ENCODE results near the gene PDE6C. TPM values are rescaled to one million over a fixed set of nuclear protein-coding genes. Genes with fewer than 3 reads are reported as not detected.
A peak's percentile ranks its signal among the peaks of the same experiment; 100 is the strongest.
"Not testable (repeated sequence)": the region's sequence is repeated elsewhere in the genome, so short reads cannot be mapped to it uniquely, and the experiment has no call there.

Gene PDE6C
- total RNA-seq, 1 donor from 2014 or later: not detected

DNA sequence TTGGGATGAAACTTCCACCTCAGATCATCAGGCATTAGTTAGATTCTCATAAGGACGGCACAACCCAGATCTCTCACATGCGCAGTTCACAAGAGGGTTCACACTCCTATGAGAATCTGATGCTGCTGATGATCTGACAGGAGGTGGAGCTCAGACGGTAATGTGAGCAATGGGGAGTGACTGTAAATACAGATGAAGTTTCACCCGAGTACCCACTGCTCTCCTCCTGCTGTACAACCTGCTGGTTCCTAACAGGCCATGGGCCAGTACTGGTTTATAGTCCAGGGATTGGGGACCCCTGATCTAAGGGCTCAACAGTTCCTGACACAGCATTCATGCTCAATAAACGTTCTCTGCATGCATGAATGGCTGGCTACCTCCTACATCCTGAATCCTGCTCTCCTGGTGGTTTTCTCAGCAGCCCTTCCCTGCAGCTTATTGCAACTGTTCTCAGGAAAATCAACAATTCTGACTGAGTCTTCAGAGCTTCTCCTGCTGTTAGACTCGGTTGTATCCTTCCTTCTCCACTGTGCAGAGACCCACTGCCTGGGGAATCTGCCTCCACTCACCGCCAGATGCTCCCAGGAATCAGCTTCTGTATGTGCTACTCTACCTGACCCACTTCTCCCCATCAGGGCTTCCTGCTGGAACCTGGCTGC, 17.4 kb downstream of the PDE6C start:
- no peak for DNase-seq (ENCODE audit: low read depth)

DNA sequence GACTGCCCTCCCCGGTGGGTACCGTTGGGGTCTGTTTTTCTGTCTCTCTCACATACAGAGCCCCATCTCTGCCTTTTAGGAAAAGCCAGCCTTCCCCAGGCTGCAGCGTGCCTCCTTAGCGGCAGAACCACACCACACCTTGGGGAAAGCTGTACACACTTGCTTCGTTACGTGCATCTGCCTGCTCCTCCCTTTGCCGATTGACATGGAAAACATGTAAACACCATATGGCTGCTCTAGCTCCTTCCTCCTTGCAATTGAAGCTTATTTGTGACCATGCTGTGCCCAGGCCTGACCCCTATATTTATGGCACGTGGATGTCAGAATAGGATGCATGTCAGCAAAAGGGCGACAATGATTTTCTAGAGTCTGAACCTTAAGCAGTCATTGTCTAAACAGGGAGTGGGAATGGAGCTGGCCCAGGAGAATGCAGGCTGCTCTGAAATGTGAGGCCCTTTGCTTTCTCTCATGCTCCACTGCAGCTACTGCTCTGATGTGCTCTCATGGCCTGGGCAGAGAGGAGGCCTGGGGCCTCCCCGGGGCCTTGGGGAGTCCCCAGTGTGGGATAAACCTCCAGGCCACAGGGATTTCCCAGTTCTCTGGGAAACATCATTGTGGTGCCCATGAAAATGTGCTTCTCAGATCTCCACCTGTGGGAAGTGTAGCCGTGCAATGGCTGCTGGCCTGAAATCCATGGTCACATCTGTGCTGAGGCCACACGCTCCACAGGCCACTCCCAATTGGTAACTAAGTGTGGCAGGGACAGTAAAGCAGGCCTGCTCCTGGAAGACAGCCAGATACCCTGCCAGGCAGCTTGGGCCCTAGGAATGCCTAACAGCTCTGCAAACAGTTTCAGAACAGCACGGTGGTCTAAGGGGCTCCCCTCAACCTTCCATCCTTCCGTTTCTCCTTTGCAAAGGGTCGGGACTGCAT, 18.6 kb downstream of the PDE6C start:
- peak; percentile 3 for DNase-seq (ENCODE audit: low read depth)

DNA sequence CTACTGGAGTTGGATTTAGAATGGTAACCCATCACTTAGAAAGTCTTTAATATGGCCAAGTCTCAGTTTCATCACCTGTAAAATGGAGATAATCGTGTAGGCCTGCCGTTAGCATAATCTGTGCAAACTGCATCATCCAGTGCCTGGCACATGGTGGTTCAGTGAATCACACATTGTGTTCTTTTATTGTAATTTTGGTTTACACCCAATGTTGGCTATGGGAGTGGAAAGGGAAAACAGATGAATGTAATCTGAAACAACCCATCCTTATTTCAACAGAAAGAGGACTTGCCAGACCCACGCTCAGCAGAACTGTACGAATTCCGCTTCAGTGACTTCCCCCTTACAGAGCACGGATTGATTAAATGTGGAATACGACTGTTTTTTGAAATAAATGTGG, 27.5 kb downstream of the PDE6C start:
- DNase-seq (ENCODE audit: low read depth): no peak

DNA sequence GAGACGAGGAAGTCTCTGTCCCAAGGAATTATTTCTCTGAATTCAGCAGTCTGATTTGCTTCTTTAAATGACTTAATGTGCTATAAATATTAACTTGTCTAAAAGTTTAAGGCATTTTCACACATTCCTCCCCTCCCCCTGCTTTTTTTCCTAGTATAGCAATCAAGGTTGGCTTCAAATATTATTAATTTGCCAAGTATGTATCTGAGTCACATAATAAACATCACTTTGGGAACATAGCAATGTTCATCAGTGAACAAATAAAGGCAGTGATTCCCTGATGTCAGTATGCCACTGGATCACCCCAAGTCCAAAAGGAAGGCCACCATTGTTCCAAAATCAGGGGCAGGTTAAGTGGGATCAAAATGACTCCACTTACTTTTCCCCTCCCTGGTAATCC, 40.5 kb downstream of the PDE6C start:
- DNase-seq (ENCODE audit: low read depth): peak; percentile 5

DNA sequence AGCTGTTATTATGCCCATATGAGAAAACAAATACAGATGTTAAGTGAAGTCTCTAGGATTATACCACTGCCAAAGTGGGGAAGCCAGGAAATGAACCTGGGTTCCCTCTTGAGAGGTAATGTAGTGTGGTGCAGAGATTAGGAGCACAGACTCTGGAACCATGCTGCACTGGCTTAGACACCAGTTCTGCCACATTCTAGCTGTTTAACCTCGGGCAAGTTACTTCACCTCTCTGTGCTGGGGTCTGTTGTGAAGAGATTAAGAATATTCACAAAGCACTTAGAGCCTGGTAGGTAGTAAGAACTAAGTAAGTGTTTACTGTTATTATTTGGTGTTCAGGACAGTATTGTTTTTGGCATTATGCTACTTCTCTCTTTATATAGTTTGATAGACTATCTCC, 41.9 kb downstream of the PDE6C start:
- DNase-seq (ENCODE audit: low read depth): no peak

DNA sequence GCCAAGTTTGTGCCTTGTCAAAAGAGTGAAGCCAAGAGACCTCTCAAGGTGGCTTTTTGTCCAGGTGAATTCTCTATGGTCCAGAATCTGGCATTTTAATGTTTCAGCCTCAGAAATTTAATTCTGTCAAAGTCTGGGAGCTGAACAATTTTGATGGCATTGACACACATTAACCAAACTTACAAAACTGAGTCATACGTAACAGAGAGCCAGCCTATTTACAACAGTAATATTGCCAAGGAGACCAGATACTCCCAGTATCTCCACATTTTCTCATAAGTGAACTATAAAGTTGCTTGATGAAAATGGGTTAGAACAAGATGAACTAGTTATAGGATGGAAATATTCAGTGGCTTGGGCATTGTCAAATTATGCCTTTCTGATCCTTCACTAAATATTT, 43.8 kb downstream of the PDE6C start:
- DNase-seq (ENCODE audit: low read depth): no peak

DNA sequence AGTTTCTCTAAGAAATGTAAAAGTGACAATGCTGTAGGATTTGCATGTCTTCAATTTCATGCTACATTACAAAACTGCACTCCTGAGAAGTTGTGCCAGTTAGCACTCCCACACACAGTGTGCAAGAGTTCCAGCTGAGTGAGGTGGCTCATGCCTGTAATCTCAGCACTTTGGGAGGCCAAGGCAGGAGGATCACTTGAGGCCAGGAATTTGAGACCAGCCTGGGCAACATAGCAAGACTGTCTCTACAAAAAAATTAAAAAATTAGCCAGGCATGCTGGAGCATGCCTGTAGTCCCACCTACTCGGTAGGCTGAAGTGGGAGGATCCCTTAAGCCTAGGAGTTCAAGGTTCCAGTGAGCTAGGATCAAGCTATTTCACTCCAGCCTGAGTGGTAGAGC, 45.4 kb downstream of the PDE6C start:
- no peak for DNase-seq (ENCODE audit: low read depth)

DNA sequence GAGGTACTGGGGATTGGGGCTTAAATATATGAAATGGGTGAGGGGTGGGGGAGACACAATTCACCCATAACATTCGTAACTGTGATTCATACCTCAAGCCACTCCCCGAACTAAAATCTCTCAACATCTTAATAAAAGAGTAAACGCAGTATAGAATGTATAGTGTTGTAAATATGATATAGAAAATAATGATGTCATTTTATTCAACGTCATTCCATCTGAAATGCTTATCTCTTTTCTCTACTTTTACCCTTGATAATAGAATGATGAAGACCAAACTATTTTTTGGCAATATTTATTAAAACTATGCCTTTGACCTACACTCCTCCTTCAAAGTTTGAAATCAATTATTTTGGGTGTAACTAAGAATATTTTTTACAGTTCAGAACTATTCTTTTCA, 53.7 kb downstream of the PDE6C start:
- no peak for DNase-seq (ENCODE audit: low read depth)

DNA sequence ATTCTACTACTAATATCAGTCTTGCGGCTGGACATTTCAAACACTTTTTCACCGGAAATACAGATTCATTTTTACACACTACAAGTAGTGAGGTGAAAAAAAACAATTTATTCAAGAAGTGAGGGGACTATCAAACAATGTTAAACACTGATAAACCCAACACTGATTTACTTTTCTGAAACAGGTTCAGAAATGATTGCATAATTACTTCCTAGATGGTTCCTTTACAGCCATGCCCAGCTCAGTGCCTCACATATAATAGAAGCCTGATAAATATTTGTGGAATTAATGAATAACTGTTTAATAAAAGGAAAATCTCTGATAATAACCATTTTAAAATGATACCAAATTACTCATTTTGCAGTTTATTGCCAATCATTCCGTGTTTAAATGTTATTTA, 55.5 kb downstream of the PDE6C start:
- no peak for DNase-seq (ENCODE audit: low read depth)

DNA sequence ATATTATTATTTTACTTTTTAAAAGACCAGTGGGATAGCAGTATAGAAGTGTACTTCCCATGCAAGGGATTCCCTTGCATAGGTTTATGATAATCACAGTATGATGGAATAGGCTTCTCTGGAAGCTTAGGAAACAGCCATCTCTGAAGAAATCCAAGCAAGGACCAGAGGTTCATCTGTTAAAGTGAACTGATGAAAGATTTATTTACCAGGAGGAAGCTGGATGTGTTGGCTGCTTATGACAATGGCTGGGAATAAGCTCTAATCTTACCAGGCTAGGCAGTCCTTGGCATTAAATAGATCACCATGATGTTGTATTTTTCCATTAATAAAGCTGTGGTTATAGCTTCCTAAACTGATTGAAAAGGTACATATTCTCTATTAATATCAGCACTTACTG, 58.0 kb downstream of the PDE6C start:
- DNase-seq (ENCODE audit: low read depth): no peak

DNA sequence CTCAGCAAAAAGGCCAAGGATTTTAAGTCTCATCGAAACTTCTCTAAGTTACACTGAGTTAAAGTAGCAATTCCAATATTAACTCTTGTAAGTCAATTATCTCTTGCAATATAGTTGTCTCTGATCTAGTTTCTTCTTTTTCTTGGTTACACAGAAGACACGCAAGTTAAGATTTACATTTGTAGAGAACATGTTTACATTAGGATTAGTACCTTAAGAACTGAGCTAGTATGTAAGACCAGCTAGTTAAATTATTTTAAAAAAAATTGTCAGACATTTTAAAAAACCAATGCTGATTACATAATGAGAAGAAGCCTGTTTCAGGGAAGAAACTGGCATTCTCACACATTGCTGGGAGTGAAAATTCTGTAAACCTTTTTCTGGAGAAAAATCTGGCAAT, 58.7 kb downstream of the PDE6C start:
- DNase-seq (ENCODE audit: low read depth): no peak

DNA sequence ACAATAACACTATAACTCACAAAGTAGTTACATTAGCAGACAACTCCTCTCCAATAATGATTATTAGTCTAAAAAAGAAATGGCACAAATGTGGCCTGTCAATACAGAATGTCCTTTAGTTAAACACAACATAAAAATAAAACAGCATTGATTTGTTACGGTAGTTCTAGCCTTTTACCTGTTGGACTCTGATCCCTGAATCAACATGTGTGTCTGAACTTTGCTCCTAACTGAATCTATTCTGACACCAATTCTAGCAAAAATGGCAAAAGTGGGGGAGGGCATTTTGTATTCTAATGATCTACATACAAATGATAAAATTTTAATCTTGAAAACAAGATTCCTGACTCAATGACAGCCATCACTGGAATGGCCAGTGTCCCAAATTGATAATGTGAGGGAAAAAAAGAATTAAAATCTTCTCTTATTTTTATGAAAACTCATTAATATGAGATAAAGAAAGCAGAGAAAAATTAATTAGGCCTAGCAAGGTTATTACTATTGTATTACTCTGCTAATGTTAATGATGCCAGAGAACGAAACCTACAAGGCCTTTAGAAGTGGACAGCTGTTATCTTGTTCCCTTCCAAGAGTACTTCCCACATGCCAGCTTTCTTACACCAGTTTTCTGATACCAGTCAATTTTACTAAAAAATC, 59.8 kb downstream of the PDE6C start:
- DNase-seq (ENCODE audit: low read depth): no peak

DNA sequence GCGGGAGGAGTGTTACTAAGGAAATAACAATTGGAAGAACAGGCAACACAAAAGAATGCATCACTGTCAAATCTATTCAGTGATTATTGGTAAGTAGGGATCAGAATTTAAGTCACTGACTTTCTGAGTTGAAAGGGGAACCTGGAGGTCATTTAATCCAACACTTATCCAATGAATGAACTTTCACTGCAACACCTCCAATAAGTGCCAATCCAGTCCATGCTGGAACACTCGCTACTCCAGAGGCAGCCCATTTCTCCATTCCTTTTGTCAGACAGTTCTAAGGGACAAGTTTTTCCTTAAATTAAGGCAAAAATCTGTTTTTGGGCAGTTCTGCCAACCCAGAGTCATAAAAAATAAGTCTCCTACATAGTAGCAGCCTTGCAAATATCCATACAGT, 60.6 kb downstream of the PDE6C start:
- no peak for DNase-seq (ENCODE audit: low read depth)

DNA sequence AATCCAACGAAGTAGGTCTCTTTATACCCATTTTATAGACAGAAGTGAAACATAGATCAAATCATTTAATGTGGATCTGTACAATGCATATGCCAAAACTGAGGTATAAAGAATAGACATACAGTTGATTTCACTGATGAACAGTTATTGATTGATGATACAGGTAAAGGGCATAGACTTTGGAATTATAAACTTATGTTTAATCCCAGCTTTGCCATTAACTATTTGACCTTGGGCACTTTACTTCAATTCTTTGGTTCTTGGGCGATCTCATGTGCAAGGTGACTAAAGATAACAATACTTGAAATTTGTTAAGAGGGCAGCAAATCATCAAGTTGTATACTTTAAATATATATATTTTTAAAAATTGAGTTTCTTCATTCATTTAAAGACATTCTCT, 61.5 kb downstream of the PDE6C start:
- DNase-seq (ENCODE audit: low read depth): no peak

DNA sequence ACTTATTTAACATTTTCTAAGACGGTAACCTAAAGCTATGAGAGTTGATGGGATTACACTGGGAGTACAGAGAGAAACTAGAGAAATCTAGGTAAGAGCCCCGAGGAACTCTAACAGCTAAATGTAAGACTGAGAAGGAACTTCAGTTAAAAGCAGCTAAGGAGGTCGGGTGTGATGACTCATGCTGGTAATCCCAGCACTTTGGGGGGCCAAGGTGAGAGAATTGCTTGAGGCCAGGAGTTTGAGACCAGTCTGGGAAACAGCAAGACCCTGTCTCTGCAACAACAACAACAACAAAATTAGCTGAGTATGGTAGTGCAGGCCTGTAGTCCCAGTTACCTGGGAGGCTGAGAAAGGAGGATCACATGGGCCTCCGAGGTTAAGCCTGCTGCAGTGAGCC, 66.0 kb downstream of the PDE6C start:
- DNase-seq (ENCODE audit: low read depth): no peak

DNA sequence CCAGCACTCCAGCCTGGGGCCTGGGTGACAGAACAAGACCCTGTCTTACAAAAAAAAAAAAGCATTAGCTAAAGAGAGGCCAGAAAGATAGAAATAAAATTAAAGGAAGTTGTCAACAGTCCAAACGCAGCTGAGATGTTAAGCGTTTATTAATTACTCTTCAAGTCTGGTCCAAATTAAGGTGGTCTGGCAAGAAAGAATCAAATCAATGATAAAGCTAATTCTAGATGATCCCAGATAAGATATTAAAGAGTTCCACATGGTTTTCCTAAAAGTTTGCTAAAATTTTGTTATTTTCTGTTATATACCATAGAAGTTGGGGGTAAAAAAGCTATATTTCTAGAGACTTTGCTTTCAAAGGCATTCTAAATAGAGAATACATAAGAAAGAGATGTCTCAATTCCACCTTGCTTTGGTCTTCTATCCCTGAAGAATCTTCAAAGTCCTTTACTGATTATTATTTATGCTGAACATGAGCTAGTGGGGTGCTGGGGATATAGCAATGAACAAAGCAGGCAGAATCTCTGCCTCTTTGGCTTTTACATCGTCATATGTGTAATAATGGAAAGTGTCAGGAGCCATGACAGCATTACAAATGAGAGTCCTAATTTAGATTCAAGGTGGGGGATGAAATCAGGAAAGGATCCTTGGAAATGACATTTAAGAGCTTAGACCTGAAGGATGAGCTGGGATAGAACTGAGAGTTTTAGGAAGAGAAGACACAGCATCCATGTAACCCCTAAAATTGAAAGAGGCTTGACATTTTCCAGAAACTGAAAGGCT, 66.7 kb downstream of the PDE6C start:
- no peak for DNase-seq (ENCODE audit: low read depth)

DNA sequence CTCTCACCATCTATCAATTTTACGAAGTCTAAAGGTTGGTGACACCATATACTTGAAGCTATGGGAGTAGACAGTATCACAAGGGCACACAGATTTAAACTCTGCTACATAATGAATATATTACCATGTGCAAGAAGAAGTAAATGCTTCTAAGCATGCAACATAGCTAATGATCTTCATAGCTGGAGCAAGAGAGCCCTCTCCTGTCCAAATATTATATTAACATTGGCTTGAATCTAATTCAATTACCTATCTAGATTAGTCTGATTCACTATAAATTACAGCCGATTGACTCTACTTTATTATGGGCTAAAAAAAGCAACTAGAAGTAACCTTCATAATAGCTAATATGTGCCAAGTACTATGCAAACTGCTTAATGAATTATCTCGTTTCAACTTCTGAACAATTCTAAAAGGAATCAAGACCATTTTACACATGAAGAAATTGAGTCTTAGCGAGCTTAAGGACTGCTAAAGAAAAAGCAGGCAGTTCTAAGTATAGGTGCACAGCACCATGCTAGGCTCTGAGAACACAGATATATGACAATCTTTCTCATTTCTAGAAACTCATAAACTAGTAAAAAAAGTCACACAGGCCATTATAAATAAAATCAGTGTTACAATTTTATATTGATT, 68.2 kb downstream of the PDE6C start:
- peak; percentile 53 for DNase-seq (ENCODE audit: low read depth)

DNA sequence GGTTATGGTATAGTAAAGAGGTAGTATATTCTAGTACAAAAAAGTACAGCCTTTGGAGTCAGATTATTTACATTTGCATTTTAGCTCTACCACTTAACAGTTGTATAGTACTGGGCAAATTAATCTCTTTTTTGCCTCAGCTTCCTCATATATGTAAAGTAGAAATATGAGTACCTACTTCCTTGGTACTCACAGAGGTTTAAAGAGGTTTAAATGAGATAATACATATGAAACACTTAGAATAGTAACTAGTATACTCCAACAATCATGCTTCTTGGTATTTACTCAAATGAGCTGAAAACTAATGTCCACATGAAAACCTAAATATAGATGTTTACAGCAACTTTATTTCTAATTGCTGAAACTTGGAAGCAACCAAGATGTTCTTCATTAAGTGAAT, 75.4 kb downstream of the PDE6C start:
- DNase-seq (ENCODE audit: low read depth): no peak

DNA sequence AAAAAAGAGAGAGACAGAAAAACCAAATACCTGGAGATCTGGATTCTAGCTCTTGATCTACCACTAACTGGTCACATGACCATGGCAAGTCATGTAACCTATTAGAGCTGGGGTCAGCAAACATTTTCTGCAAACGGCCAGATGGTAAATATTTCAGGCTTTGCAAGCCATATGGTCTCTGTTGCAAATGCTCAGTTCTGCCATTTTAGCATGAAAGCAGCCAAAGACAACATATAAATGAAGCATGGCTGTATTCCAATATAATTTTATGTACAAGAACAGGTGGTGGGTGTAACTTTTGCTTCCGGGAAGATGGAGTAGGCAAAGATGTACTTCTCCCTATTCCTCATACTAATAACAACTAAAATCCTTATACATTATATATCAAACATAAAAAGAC, 83.4 kb downstream of the PDE6C start:
- DNase-seq (ENCODE audit: low read depth): no peak

DNA sequence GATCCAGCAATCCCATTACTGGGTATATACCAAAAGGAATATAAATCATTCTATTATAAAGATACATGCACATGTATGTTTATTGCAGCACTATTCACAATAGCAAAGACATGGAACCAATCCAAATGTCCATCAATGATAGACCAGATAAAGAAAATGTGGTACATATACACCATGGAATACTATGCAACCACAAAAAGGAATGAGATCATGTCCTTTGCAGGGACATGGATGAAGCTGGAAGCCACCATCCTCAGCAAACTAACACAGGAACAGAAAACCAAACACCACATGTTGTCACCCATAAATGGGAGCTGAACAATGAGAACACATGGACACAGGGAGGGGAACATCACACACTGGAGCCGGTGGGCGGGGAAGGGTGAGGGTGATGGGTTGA, 84.2 kb downstream of the PDE6C start:
- DNase-seq (ENCODE audit: low read depth): not testable (repeated sequence)

DNA sequence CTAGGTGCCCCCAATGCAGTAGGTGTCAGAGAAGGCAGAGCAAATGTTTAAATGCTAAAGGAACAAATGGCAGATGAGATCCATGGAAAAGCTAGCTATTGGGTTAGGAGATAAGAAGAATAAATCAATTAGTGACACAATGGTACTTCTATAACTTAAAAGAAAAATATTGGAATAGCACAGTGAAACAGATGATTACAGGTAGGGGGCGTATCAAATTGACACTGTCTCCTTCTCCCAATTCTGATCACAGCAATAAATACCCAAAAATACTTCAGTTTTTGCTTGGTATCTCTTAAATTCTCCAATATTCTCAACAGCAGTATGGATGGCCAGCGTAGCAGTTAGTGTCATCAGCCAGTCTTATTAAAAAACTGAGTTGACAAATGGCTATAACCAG, 84.9 kb downstream of the PDE6C start:
- no peak for DNase-seq (ENCODE audit: low read depth)

All from myocyte (in vitro differentiated cells).